Nephron progenitor cell (in vitro differentiated cells): Measurements from ENCODE around the gene CCDC92B.
A peak's percentile ranks its signal among the peaks of the same experiment; 100 is the strongest.

Experiments
- DNase-seq: peaks from one replicate; pipeline ENCODE4 v3.0.0; 2021
- H3K27ac Mint-ChIP-seq: 2 replicates; pipeline ENCODE4 v1.8.0; 2021; ENCODE audit warnings: mild to moderate bottlenecking, moderate library complexity, mixed read lengths
- H3K27me3 Mint-ChIP-seq: 2 replicates; pipeline ENCODE4 v1.8.0; 2021; ENCODE audit warnings: mild to moderate bottlenecking, low read depth, mixed read lengths; ENCODE audit not compliant: poor library complexity
- H3K36me3 Mint-ChIP-seq: 2 replicates; pipeline ENCODE4 v1.8.0; 2021; ENCODE audit warnings: low read depth, mixed read lengths
- H3K4me1 Mint-ChIP-seq: 2 replicates; pipeline ENCODE4 v1.8.0; 2021; ENCODE audit warnings: mixed read lengths
- H3K4me3 Mint-ChIP-seq: 2 replicates; pipeline ENCODE4 v1.8.0; 2021; ENCODE audit warnings: mild to moderate bottlenecking, moderate library complexity, mixed read lengths
- H3K9me3 Mint-ChIP-seq: 2 replicates; pipeline ENCODE4 v1.8.0; 2021; ENCODE audit warnings: mild to moderate bottlenecking, moderate library complexity, mixed read lengths
- CTCF ChIP-seq: fragments of 200-600 bp; sonication (generic); IDR thresholded peaks from 2 replicates; pipeline ENCODE4 v1.5.0; 2021; ENCODE audit warnings: antibody characterized with exemption

CCDC92B gene

GRCh38 chr17:2775206-2775605 is 25.8 kb upstream of the CCDC92B start:
- H3K27ac Mint-ChIP-seq, result no peak overlapping the region
- H3K4me3 Mint-ChIP-seq, result peak overlapping the region; percentile 77
- H3K4me1 Mint-ChIP-seq, result peaks cover 14% of the 10 kb centered on the region
- H3K27me3 Mint-ChIP-seq, result peaks cover 70% of the 10 kb centered on the region
- H3K9me3 Mint-ChIP-seq, result no peaks in the 10 kb centered on the region
- no peaks in the 10 kb centered on the region for H3K36me3 Mint-ChIP-seq
- TF ChIP-seq CTCF, result no peak
- DNase-seq, result no peak

GRCh38 chr17:2770129-2770528 is 20.7 kb upstream of the CCDC92B start:
- no peak overlapping the region for H3K27ac Mint-ChIP-seq
- no peaks in the 10 kb centered on the region for H3K9me3 Mint-ChIP-seq
- TF ChIP-seq CTCF, result no peak
- no peak for DNase-seq
- H3K27me3 Mint-ChIP-seq, result peaks cover 52% of the 10 kb centered on the region
- no peak overlapping the region for H3K4me3 Mint-ChIP-seq
- peaks cover 8% of the 10 kb centered on the region for H3K4me1 Mint-ChIP-seq
- H3K36me3 Mint-ChIP-seq, result no peaks in the 10 kb centered on the region

GRCh38 chr17:2758870-2759269 is 9.4 kb upstream of the CCDC92B start:
- Mint-ChIP-seq H3K9me3 (no peaks in the 10 kb centered on the region), H3K27me3 (peaks cover 75% of the 10 kb centered on the region), H3K27ac (no peak overlapping the region), H3K4me3 (no peak overlapping the region), H3K36me3 (no peaks in the 10 kb centered on the region), H3K4me1 (peaks cover 5% of the 10 kb centered on the region)
- no peak for TF ChIP-seq CTCF
- DNase-seq, result no peak

- peaks cover 85% of the 10 kb centered on the region for H3K27me3 Mint-ChIP-seq
- H3K36me3 Mint-ChIP-seq, result no peaks in the 10 kb centered on the region
- H3K4me1 Mint-ChIP-seq, result peaks cover 5% of the 10 kb centered on the region
- peak; percentile 68 for DNase-seq
- H3K4me3 Mint-ChIP-seq, result peak overlapping the region; percentile 75
- TF ChIP-seq CTCF, result no peak
- no peak overlapping the region for H3K27ac Mint-ChIP-seq
- no peaks in the 10 kb centered on the region for H3K9me3 Mint-ChIP-seq
Observed at GRCh38 chr17:2755891-2756724, 6.7 kb upstream of the CCDC92B start.

- Mint-ChIP-seq H3K4me3 (no peak overlapping the region), H3K4me1 (peaks cover 3% of the 10 kb centered on the region), H3K27ac (no peak overlapping the region), H3K27me3 (peaks cover 90% of the 10 kb centered on the region), H3K36me3 (no peaks in the 10 kb centered on the region), H3K9me3 (no peaks in the 10 kb centered on the region)
- no peak for TF ChIP-seq CTCF
- no peak for DNase-seq
Observed at GRCh38 chr17:2751491-2751890, 2.0 kb upstream of the CCDC92B start.

GRCh38 chr17:2750721-2751120 is 1.3 kb upstream of the CCDC92B start:
- Mint-ChIP-seq H3K27me3 (peaks cover 90% of the 10 kb centered on the region), H3K4me1 (no peaks in the 10 kb centered on the region), H3K27ac (no peak overlapping the region), H3K4me3 (no peak overlapping the region), H3K9me3 (no peaks in the 10 kb centered on the region), H3K36me3 (no peaks in the 10 kb centered on the region)
- no peak for DNase-seq
- TF ChIP-seq CTCF, result no peak
